B cell (primary cell): Measurements from ENCODE around the gene CALHM1. TPM values are rescaled to one million over a fixed set of nuclear protein-coding genes. Genes with fewer than 3 reads are reported as not detected.

Source experiments
- ATAC-seq: fragments of 200-7000 bp; cut with Tn5 transposase; one replicate; pipeline ENCODE4 v1.10.0; 2021; ENCODE audit warnings: low read depth, mild to moderate bottlenecking, moderate number of reproducible peaks, moderate library complexity
- CTCF ChIA-PET: fragments of 350-600 bp; sonication (Branson Sonifier 250); formaldehyde crosslinking; loops from one replicate; lab custom pipeline; 2021; ENCODE audit warnings: antibody characterized with exemption, inconsistent platforms; lab: Charles Lee
- POLR2A ChIA-PET: fragments of 350-600 bp; sonication (Branson Sonifier 250); formaldehyde crosslinking; loops from one replicate; lab custom pipeline; 2021; ENCODE audit warnings: antibody characterized with exemption; lab: Charles Lee
- DNase-seq: peaks from one replicate; pipeline ENCODE4 v3.0.0; 2013
- H2AFZ ChIP-seq: 2 replicates; pipeline ENCODE4 v1.6.1; 2012; ENCODE audit warnings: mild to moderate bottlenecking, low read depth, low read length; ENCODE audit not compliant: insufficient read depth, poor library complexity, severe bottlenecking
- H3K27ac ChIP-seq, 2 donors: 1 replicate in 1 of 2; 2 replicates in 1 of 2; pipeline ENCODE4 v1.5.1; 2012 to 2013; ENCODE audit warnings: low read length in 2 of 2, mild to moderate bottlenecking in 2 of 2, moderate library complexity in 1 of 2
- H3K27me3 ChIP-seq, 4 experiments: fragments of 200-600 bp in 1 of 4; sonication (generic) in 1 of 4; replicated peaks in 1 of 4; 1 replicate in 2 of 4; 2 replicates in 2 of 4; pipeline versions ENCODE4 v1.6.1 to v1.7.0; 2013 to 2016; ENCODE audit warnings: low read length in 3 of 4, mild to moderate bottlenecking in 2 of 4, mixed read lengths in 1 of 4, moderate library complexity in 1 of 4; ENCODE audit not compliant: insufficient read depth in 4 of 4, control insufficient read depth in 3 of 4; ENCODE audit errors: control extremely low read depth in 1 of 4
- H3K36me3 ChIP-seq, 2 experiments: replicated peaks in 1 of 2; 1 replicate in 1 of 2; 2 replicates in 1 of 2; pipeline versions ENCODE4 v1.6.1 to v1.7.1; 2013; ENCODE audit warnings: low read length in 1 of 2; ENCODE audit not compliant: insufficient read depth in 2 of 2, control insufficient read depth in 1 of 2; ENCODE audit errors: control extremely low read depth in 1 of 2, extremely low read depth in 1 of 2
- H3K4me1 ChIP-seq, 2 donors: fragments of 200-600 bp in 1 of 2; sonication (generic) in 1 of 2; 1 replicate in 1 of 2; 2 replicates in 1 of 2; pipeline versions ENCODE4 v1.5.1 to v1.6.1; 2013 to 2017; ENCODE audit warnings: low read length in 2 of 2; ENCODE audit not compliant: control insufficient read depth in 2 of 2, insufficient read depth in 2 of 2
- H3K4me2 ChIP-seq: replicated peaks from 2 replicates; pipeline ENCODE3; 2012; ENCODE audit warnings: mild to moderate bottlenecking, low read depth, low read length; ENCODE audit not compliant: poor library complexity, severe bottlenecking
- H3K4me3 ChIP-seq, 5 experiments: fragments of 200-600 bp in 1 of 5; sonication (generic) in 1 of 5; 1 replicate in 3 of 5; 2 replicates in 2 of 5; pipeline versions ENCODE4 v1.5.1 to v1.7.0; 2011 to 2016; ENCODE audit warnings: low read length in 4 of 5, mild to moderate bottlenecking in 4 of 5, low read depth in 2 of 5, control low read depth in 1 of 5, moderate library complexity in 1 of 5; ENCODE audit not compliant: insufficient read depth in 1 of 5; ENCODE audit errors: control extremely low read depth in 1 of 5, extremely low read depth in 1 of 5
- H3K79me2 ChIP-seq: fragments of 200-600 bp; sonication (generic); one replicate; pipeline ENCODE4 v1.6.0; 2016; ENCODE audit warnings: low read length; ENCODE audit not compliant: control insufficient read depth, insufficient read depth
- H3K9ac ChIP-seq: fragments of 200-600 bp; sonication (generic); 2 replicates; pipeline ENCODE4 v1.6.1; 2017; ENCODE audit warnings: mild to moderate bottlenecking, low read length, moderate library complexity
- H3K9me3 ChIP-seq, 3 donors: one replicate each; pipeline versions ENCODE4 v1.6.1 to v1.7.1; 2013; ENCODE audit warnings: low read length in 2 of 3; ENCODE audit not compliant: control insufficient read depth in 2 of 3, insufficient read depth in 1 of 3; ENCODE audit errors: control extremely low read depth in 1 of 3
- H4K20me1 ChIP-seq: 2 replicates; pipeline ENCODE4 v1.6.0; 2012; ENCODE audit warnings: mild to moderate bottlenecking, low read length; ENCODE audit not compliant: insufficient read depth, control insufficient read depth, poor library complexity, severe bottlenecking
- H3K27ac Mint-ChIP-seq: one replicate; pipeline ENCODE4 v1.8.0; 2021; ENCODE audit warnings: mixed read lengths
- H3K27me3 Mint-ChIP-seq: one replicate; pipeline ENCODE4 v1.8.0; 2021; ENCODE audit warnings: mixed read lengths
- H3K4me1 Mint-ChIP-seq: one replicate; pipeline ENCODE4 v1.8.0; 2021; ENCODE audit warnings: mixed read lengths
- H3K4me3 Mint-ChIP-seq: one replicate; pipeline ENCODE4 v1.8.0; 2021; ENCODE audit warnings: mixed read lengths
- H3K9me3 Mint-ChIP-seq: one replicate; pipeline ENCODE4 v1.8.0; 2022; ENCODE audit warnings: mixed read lengths; ENCODE audit not compliant: insufficient read depth
- CTCF ChIP-seq: fragments of 200-600 bp; IDR thresholded peaks from one replicate; pipeline ENCODE4 v1.8.0; 2022; ENCODE audit warnings: antibody characterized with exemption, mild to moderate bottlenecking
- EZH2 ChIP-seq: IDR thresholded peaks from 2 replicates; pipeline ENCODE4 v1.6.1; 2012; ENCODE audit warnings: borderline replicate concordance, low read depth, mild to moderate bottlenecking, moderate library complexity, low read length; ENCODE audit not compliant: insufficient read depth, poor library complexity, severe bottlenecking
- WGBS: methylation state at CpG from one replicate; pipeline ENCODE4 v1.1.5; 2013; ENCODE audit warnings: missing lambda C conversion rate; ENCODE audit not compliant: insufficient coverage; 5-methylcytosine and 5-hydroxymethylcytosine counted together
- intact Hi-C: fragments of 100-400 bp; cut with micrococcal nuclease; formaldehyde crosslinking; loops from one replicate; pipeline ENCODE4 v1.10.0; 2022
- polyA minus RNA-seq: library from RNA; depleted of rRNA, polyadenylated mRNA; stranded (reverse); fragments of >200 nt; gene quantifications from 2 replicates; pipeline ENCODE4 v1.2.3, GENCODE V29; 2012
- polyA plus RNA-seq: library from polyadenylated mRNA; depleted of rRNA; stranded (reverse); fragments of >200 nt; gene quantifications from 2 replicates; pipeline ENCODE4 v1.2.3, GENCODE V29; 2012
- total RNA-seq, 2 donors: library from RNA; stranded (reverse); fragments of 120-200 nt in 1 of 2; gene quantifications; 1 replicate in 1 of 2; 2 replicates in 1 of 2; pipeline versions ENCODE4 v1.2.3 to v1.2.4, GENCODE V29; 2013 to 2022

The CALHM1 gene
- total RNA-seq = 0.34 and 0.41 TPM in 2 replicates
- 0.42 TPM for total RNA-seq (2013)
- polyA plus RNA-seq = 0.06 and 0.16 TPM in 2 replicates
- 0.14 and 0.51 TPM in 2 replicates for polyA minus RNA-seq

GRCh38 chr10:103458720-103459119 lies at the start of gene CALHM1:
CALHM1 (minus strand) TSS chr10:103458900; CDS start chr10:103458751, 149 bp downstream.
- H3K9me3 ChIP-seq = no peaks in the 10 kb centered on the region
- no peaks in the 10 kb centered on the region for H3K79me2 ChIP-seq
- Mint-ChIP-seq H3K4me3 (peak within 1 kb of the TSS; percentile 39), H3K27ac (peak within 1 kb of the TSS; percentile 3), H3K27me3 (no peaks in the 10 kb centered on the region), H3K9me3 (no peaks in the 10 kb centered on the region), H3K4me1 (peaks cover 17% of the 10 kb centered on the region)
- WGBS = 53% methylated on average over 7 of the region's 9 CpGs
- H3K4me1 ChIP-seq = peaks cover 3 to 18% of the 10 kb centered on the region in 2 donors
- peak within 1 kb of the TSS in 1 of 5 experiments; percentile 9 for H3K4me3 ChIP-seq
- peak within 1 kb of the TSS; percentile 21 for H3K4me2 ChIP-seq
- H3K27me3 ChIP-seq = no peaks in the 10 kb centered on the region
- no peak within 1 kb of the TSS for H2AFZ ChIP-seq
- no peaks in the 10 kb centered on the region for H3K36me3 ChIP-seq
- no peaks in the 10 kb centered on the region for H4K20me1 ChIP-seq
- TF ChIP-seq CTCF (no peak), EZH2 (no peak)
- no peak for DNase-seq
- H3K9ac ChIP-seq = no peak within 1 kb of the TSS
- no peak within 1 kb of the TSS for H3K27ac ChIP-seq
- CTCF ChIA-PET = interaction anchor here (1.3 kb wide), 1 partner anchor 43 kb away, joined by 4 read pairs; no protein-coding TSS in a partner anchor
- peak; percentile 63 for ATAC-seq
- intact Hi-C loops = no loop called here
- POLR2A ChIA-PET = interaction anchor here (0.6 kb wide), 2 partner anchors 12 to 31 kb away, joined by 3 to 5 read pairs; no protein-coding TSS in a partner anchor
